Small intestine (tissue), 7 donors: ENCODE results near the gene TEDC2. TPM values are rescaled to one million over a fixed set of nuclear protein-coding genes. Genes with fewer than 3 reads are reported as not detected.

Experiments used
- DNase-seq, 2 donors: peaks; one replicate each; pipeline versions ENCODE4 v3.0.0 to v3.0.0-alpha.2; 2013
- FAIRE-seq: peaks from 2 replicates; lab custom pipeline; 2012; peaks lifted over from hg19 to GRCh38; lab: Jason Lieb, UNC
- H3K27ac ChIP-seq, 3 donors: one replicate each; pipeline ENCODE4 v1.5.1; 2013; ENCODE audit warnings: low read length in 2 of 3, mild to moderate bottlenecking in 2 of 3, control low read depth in 1 of 3, inconsistent platforms in 1 of 3, low read depth in 1 of 3, moderate library complexity in 1 of 3
- H3K27me3 ChIP-seq, 3 donors: one replicate each; pipeline ENCODE4 v1.6.1; 2013; ENCODE audit warnings: low read length in 3 of 3, inconsistent platforms in 1 of 3; ENCODE audit not compliant: control insufficient read depth in 3 of 3, insufficient read depth in 3 of 3
- H3K36me3 ChIP-seq, 3 donors: one replicate each; pipeline ENCODE4 v1.6.1; 2013; ENCODE audit warnings: low read length in 3 of 3, inconsistent platforms in 1 of 3, low read depth in 1 of 3, mild to moderate bottlenecking in 1 of 3, moderate library complexity in 1 of 3; ENCODE audit not compliant: control insufficient read depth in 3 of 3, insufficient read depth in 2 of 3
- H3K4me1 ChIP-seq, 3 donors: one replicate each; pipeline ENCODE4 v1.6.1; 2013; ENCODE audit warnings: low read length in 2 of 3, inconsistent platforms in 1 of 3, low read depth in 1 of 3, mild to moderate bottlenecking in 1 of 3, moderate library complexity in 1 of 3; ENCODE audit not compliant: control insufficient read depth in 3 of 3, insufficient read depth in 2 of 3
- H3K4me3 ChIP-seq, 3 donors: one replicate each; pipeline ENCODE4 v1.5.1; 2013; ENCODE audit warnings: low read length in 3 of 3, control low read depth in 1 of 3, inconsistent platforms in 1 of 3, low read depth in 1 of 3, mild to moderate bottlenecking in 1 of 3, moderate library complexity in 1 of 3
- H3K9me3 ChIP-seq, 2 donors: one replicate each; pipeline ENCODE4 v1.6.1; 2013; ENCODE audit warnings: low read depth in 1 of 2, low read length in 1 of 2; ENCODE audit not compliant: control insufficient read depth in 2 of 2, insufficient read depth in 1 of 2
- WGBS, 3 donors: extraction: QIAGEN DNeasy Blood & Tissue Kit; methylation state at CpG; one replicate each; pipeline ENCODE4 v1.1.7; 2013; 5-methylcytosine and 5-hydroxymethylcytosine counted together
- polyA plus RNA-seq, 4 donors: library from polyadenylated mRNA; stranded (reverse) in 3 of 4; unstranded in 1 of 4; fragments of 200-250 nt in 3 of 4; fragments of 120-200 nt in 1 of 4; gene quantifications; one replicate each; pipeline versions ENCODE4 v1.2.1 to v1.2.3, GENCODE V29; 2013
- donor health status: healthy with polysubstance abuse.
- donor health status: control.
- donor health status: control.
- donor health status: Bipolar disorder and iron deficiency.
- donor health status: healthy.

TEDC2 gene
- polyA plus RNA-seq, 4 donors: 0.67 to 7.7 (median 3.0) TPM

GRCh38 chr16:2465653-2466415 is 5.9 kb downstream of the TEDC2 start:
- no peak for DNase-seq
- H3K27me3 ChIP-seq: peaks cover 7 to 33% (median 10%) of the 10 kb centered on the region in 3 donors
- no peak for FAIRE-seq
- H3K9me3 ChIP-seq: no peaks in the 10 kb centered on the region
- no peak overlapping the region for H3K27ac ChIP-seq
- peaks cover 0 to 20% (median 0%) of the 10 kb centered on the region in 3 donors for H3K36me3 ChIP-seq
- 83 to 86% (median 84%) methylated on average over 12 of the region's 12 CpGs for WGBS, 3 donors
- no peak overlapping the region for H3K4me3 ChIP-seq
- H3K4me1 ChIP-seq: peaks cover 0 to 18% (median 2%) of the 10 kb centered on the region in 3 donors

- FAIRE-seq (no peak), DNase-seq (no peak)
- Histone ChIP-seq H3K27ac (no peak overlapping the region), H3K4me3 (peak overlapping the region in 1 of 3 donors; percentile 15), H3K27me3 (peaks cover 14 to 36% (median 14%) of the 10 kb centered on the region in 3 donors), H3K4me1 (peaks cover 0 to 19% (median 2%) of the 10 kb centered on the region in 3 donors), H3K36me3 (peaks cover 0 to 12% (median 0%) of the 10 kb centered on the region in 3 donors), H3K9me3 (no peaks in the 10 kb centered on the region)
- 70 to 76% (median 74%) methylated on average over 29 of the region's 29 CpGs for WGBS, 3 donors
Measured at GRCh38 chr16:2466667-2467527, 7.0 kb downstream of the TEDC2 start.

- 1% methylated on average over 57 to 80 of the region's 80 CpGs for WGBS, 3 donors
- no peak for FAIRE-seq
- H3K4me3 ChIP-seq: peak overlapping the region; percentile 14 to 38 (median 35)
- H3K27ac ChIP-seq: peak overlapping the region in 2 of 3 donors; percentile 19 to 53
- no peaks in the 10 kb centered on the region for H3K9me3 ChIP-seq
- peaks cover 0 to 6% (median 0%) of the 10 kb centered on the region in 3 donors for H3K36me3 ChIP-seq
- peak in 1 of 2 donors; percentile 79 for DNase-seq
- peaks cover 0 to 23% (median 2%) of the 10 kb centered on the region in 3 donors for H3K4me1 ChIP-seq
- peaks cover 16 to 44% (median 20%) of the 10 kb centered on the region in 3 donors for H3K27me3 ChIP-seq
Measured at GRCh38 chr16:2467528-2468232, 7.8 kb downstream of the TEDC2 start.

GRCh38 chr16:2468233-2468724 is 8.4 kb downstream of the TEDC2 start:
- Histone ChIP-seq H3K27ac (peak overlapping the region in 2 of 3 donors; percentile 19 to 53), H3K27me3 (peaks cover 16 to 50% (median 20%) of the 10 kb centered on the region in 3 donors), H3K36me3 (peaks cover 0 to 6% (median 0%) of the 10 kb centered on the region in 3 donors), H3K9me3 (no peaks in the 10 kb centered on the region), H3K4me1 (peaks cover 0 to 25% (median 2%) of the 10 kb centered on the region in 3 donors), H3K4me3 (peak overlapping the region in 2 of 3 donors; percentile 35 to 38)
- 1 to 2% (median 1%) methylated on average over 33 to 38 of the region's 38 CpGs for WGBS, 3 donors
- FAIRE-seq (no peak), DNase-seq (no peak)

GRCh38 chr16:2468725-2469398 is 9.0 kb downstream of the TEDC2 start:
- peaks cover 16 to 52% (median 20%) of the 10 kb centered on the region in 3 donors for H3K27me3 ChIP-seq
- H3K4me3 ChIP-seq: peak overlapping the region in 1 of 3 donors; percentile 38
- no peaks in the 10 kb centered on the region for H3K9me3 ChIP-seq
- DNase-seq: no peak
- H3K27ac ChIP-seq: peak overlapping the region in 1 of 3 donors; percentile 53
- FAIRE-seq: no peak
- WGBS, 3 donors: 8 to 15% (median 11%) methylated on average over 11 to 14 of the region's 14 CpGs
- peaks cover 0 to 6% (median 0%) of the 10 kb centered on the region in 3 donors for H3K36me3 ChIP-seq
- peaks cover 0 to 27% (median 2%) of the 10 kb centered on the region in 3 donors for H3K4me1 ChIP-seq

- peaks cover 16 to 52% (median 20%) of the 10 kb centered on the region in 3 donors for H3K27me3 ChIP-seq
- peaks cover 0 to 3% (median 0%) of the 10 kb centered on the region in 3 donors for H3K36me3 ChIP-seq
- peaks cover 0 to 30% (median 2%) of the 10 kb centered on the region in 3 donors for H3K4me1 ChIP-seq
- no peaks in the 10 kb centered on the region for H3K9me3 ChIP-seq
- no peak for DNase-seq
- no peak for FAIRE-seq
- H3K4me3 ChIP-seq: no peak overlapping the region
- H3K27ac ChIP-seq: peak overlapping the region in 1 of 3 donors; percentile 13
- 44 to 53% (median 49%) methylated on average over 16 of the region's 16 CpGs for WGBS, 3 donors
Measured at GRCh38 chr16:2469399-2470233, 9.7 kb downstream of the TEDC2 start.

GRCh38 chr16:2470234-2470601 is 10.3 kb downstream of the TEDC2 start:
- Histone ChIP-seq H3K4me1 (peaks cover 0 to 30% (median 2%) of the 10 kb centered on the region in 3 donors), H3K27me3 (peaks cover 16 to 52% (median 20%) of the 10 kb centered on the region in 3 donors), H3K36me3 (peaks cover 0 to 3% (median 0%) of the 10 kb centered on the region in 3 donors), H3K9me3 (no peaks in the 10 kb centered on the region), H3K4me3 (no peak overlapping the region), H3K27ac (peak overlapping the region in 1 of 3 donors; percentile 60)
- WGBS, 3 donors: 80 to 86% (median 84%) methylated on average over 7 of the region's 7 CpGs
- no peak for DNase-seq
- FAIRE-seq: no peak
